Endothelial cell of umbilical vein (primary cell): ENCODE results near the gene OSBPL8. TPM values are rescaled to one million over a fixed set of nuclear protein-coding genes. Genes with fewer than 3 reads are reported as not detected.

ENCODE experiments used
- BruUV-seq: library from RNA; stranded (reverse); fragments of 400-500 nt; replicated peaks from 2 replicates; lab custom pipeline; 2021; lab: Mats Ljungman, UMichigan
- CTCF ChIA-PET: fragments of 300-600, 350-600 bp; sonication (Branson Sonifier 250); formaldehyde crosslinking; loops from one replicate; lab custom pipeline; 2021; ENCODE audit warnings: antibody characterized with exemption, inconsistent platforms; lab: Charles Lee
- POLR2A ChIA-PET: fragments of 300-600, 350-600 bp; sonication (Branson Sonifier 250); formaldehyde crosslinking; loops from one replicate; lab custom pipeline; 2021; ENCODE audit warnings: antibody characterized with exemption, inconsistent platforms; lab: Charles Lee
- DNase-seq: peaks from one replicate; pipeline ENCODE4 v3.0.0-alpha.2; 2011; ENCODE audit warnings: low read depth, low spot score
- FAIRE-seq: peaks from 2 replicates; lab custom pipeline; 2011; peaks lifted over from hg19 to GRCh38; lab: Jason Lieb, UNC
- H2AFZ ChIP-seq: 2 replicates; pipeline ENCODE4 v1.6.0; 2012; ENCODE audit warnings: low read depth, low read length, control low read depth, inconsistent platforms
- H3K27ac ChIP-seq: 2 replicates; pipeline ENCODE4 v1.5.1; 2011; ENCODE audit warnings: low read depth, mild to moderate bottlenecking, control low read depth, low read length, moderate library complexity; ENCODE audit not compliant: insufficient read depth
- H3K27me3 ChIP-seq, 2 experiments: 2 replicates each; pipeline versions ENCODE4 v1.6.0 to v1.6.1; 2011; ENCODE audit warnings: low read length in 2 of 2, mixed read lengths in 1 of 2; ENCODE audit not compliant: control insufficient read depth in 2 of 2, insufficient read depth in 2 of 2
- H3K36me3 ChIP-seq, 2 experiments: 2 replicates in 1 of 2; 3 replicates in 1 of 2; pipeline ENCODE4 v1.5.1; 2011; ENCODE audit warnings: low read length in 2 of 2, mild to moderate bottlenecking in 1 of 2, moderate library complexity in 1 of 2; ENCODE audit not compliant: control insufficient read depth in 2 of 2, insufficient read depth in 2 of 2; ENCODE audit errors: extremely low read depth in 1 of 2
- H3K4me1 ChIP-seq: 3 replicates; pipeline ENCODE4 v1.5.1; 2011; ENCODE audit warnings: mild to moderate bottlenecking, low read length; ENCODE audit not compliant: control insufficient read depth, insufficient read depth; ENCODE audit errors: extremely low read depth
- H3K4me2 ChIP-seq: 2 replicates; pipeline ENCODE4 v1.6.1; 2011; ENCODE audit warnings: low read length, control low read depth, mixed read lengths; ENCODE audit not compliant: insufficient read depth
- H3K4me3 ChIP-seq, 3 experiments: fragments of 200-600 bp in 1 of 3; sonication (generic), shearing (Covaris generic) in 1 of 3; replicated peaks in 1 of 3; 2 replicates each; pipeline ENCODE4 v1.5.1; 2011 to 2016; ENCODE audit warnings: control low read depth in 3 of 3, low read length in 3 of 3, mild to moderate bottlenecking in 2 of 3, inconsistent platforms in 1 of 3, low read depth in 1 of 3, moderate library complexity in 1 of 3; ENCODE audit not compliant: insufficient read depth in 1 of 3
- H3K79me2 ChIP-seq: 2 replicates; pipeline ENCODE4 v1.6.0; 2012; ENCODE audit warnings: low read length, inconsistent platforms; ENCODE audit not compliant: control insufficient read depth, insufficient read depth
- H3K9ac ChIP-seq: replicated peaks from 2 replicates; pipeline ENCODE3; 2011; ENCODE audit warnings: low read length, control low read depth; ENCODE audit not compliant: insufficient read depth; ENCODE audit errors: extremely low read depth
- H3K9me1 ChIP-seq: replicated peaks from 3 replicates; pipeline ENCODE4 v1.6.0; 2011; ENCODE audit warnings: mild to moderate bottlenecking, low read length; ENCODE audit not compliant: control insufficient read depth, insufficient read depth; ENCODE audit errors: extremely low read depth
- H3K9me3 ChIP-seq: replicated peaks from 2 replicates; pipeline ENCODE4 v1.5.1; 2012; ENCODE audit warnings: low read length, inconsistent platforms; ENCODE audit not compliant: control insufficient read depth, insufficient read depth
- H4K20me1 ChIP-seq: replicated peaks from 2 replicates; pipeline ENCODE3; 2011; ENCODE audit warnings: mild to moderate bottlenecking, low read length; ENCODE audit not compliant: control insufficient read depth, insufficient read depth; ENCODE audit errors: extremely low read depth
- CTCF ChIP-seq, 2 donors: IDR thresholded peaks; 1 replicate in 1 of 2; 2 replicates in 1 of 2; pipeline ENCODE4 v1.5.1; 2011; ENCODE audit warnings: low read length in 2 of 2, mild to moderate bottlenecking in 2 of 2, moderate library complexity in 2 of 2, control low read depth in 1 of 2, inconsistent platforms in 1 of 2, low read depth in 1 of 2; ENCODE audit not compliant: insufficient read depth in 1 of 2; ENCODE audit errors: extremely low read depth in 1 of 2
- EZH2 ChIP-seq: IDR thresholded peaks from 2 replicates; pipeline ENCODE4 v1.6.1; 2012; ENCODE audit warnings: borderline replicate concordance, low read depth, mild to moderate bottlenecking, moderate library complexity, low read length, inconsistent platforms; ENCODE audit not compliant: severe bottlenecking
- FOS ChIP-seq: IDR thresholded peaks from 2 replicates; pipeline ENCODE4 v1.6.1; 2011; ENCODE audit warnings: mild to moderate bottlenecking, low read length, moderate library complexity, borderline replicate concordance; ENCODE audit not compliant: insufficient read depth
- GATA2 ChIP-seq: IDR thresholded peaks from 2 replicates; pipeline ENCODE4 v1.7.0; 2011; ENCODE audit warnings: low read depth, mild to moderate bottlenecking, moderate library complexity, mixed read lengths, low read length; ENCODE audit not compliant: insufficient read length, insufficient read depth
- JUN ChIP-seq: IDR thresholded peaks from 2 replicates; pipeline ENCODE4 v1.6.1; 2011; ENCODE audit warnings: borderline replicate concordance, low read depth; ENCODE audit not compliant: insufficient read length, insufficient read depth
- MYC ChIP-seq: IDR thresholded peaks from one replicate; pipeline ENCODE4 v1.6.1; 2011; ENCODE audit warnings: mild to moderate bottlenecking, low read depth, low read length
- POLR2A ChIP-seq: IDR thresholded peaks from 2 replicates; pipeline ENCODE4 v1.6.1; 2012; ENCODE audit warnings: low read depth, mild to moderate bottlenecking, control low read depth, low read length
- POLR2AphosphoS5 ChIP-seq: IDR thresholded peaks from 2 replicates; pipeline ENCODE4 v1.6.1; 2012; ENCODE audit warnings: low read depth, mild to moderate bottlenecking, control low read depth, low read length, moderate library complexity; ENCODE audit not compliant: insufficient read depth
- dilution Hi-C: fragments of 300-500 bp; cut with MboI; formaldehyde crosslinking; loops from one replicate; pipeline ENCODE4 v1.15.0; 2019; ENCODE audit warnings: low sequenced_read_pairs; ENCODE audit not compliant: extremely low pct_ligation_motif_present
- intact Hi-C: fragments of 100-400 bp; cut with micrococcal nuclease; formaldehyde crosslinking; loops from one replicate; pipeline ENCODE4 v1.10.0; 2022
- polyA plus RNA-seq, 4 experiments: library from polyadenylated mRNA; depleted of rRNA in 3 of 4; stranded (reverse) in 3 of 4; unstranded in 1 of 4; fragments of >200 nt; gene quantifications; 2 replicates each; pipeline versions ENCODE4 v1.2.1 to v1.2.3, GENCODE V29; 2011 to 2012; ENCODE audit warnings: missing spikeins in 1 of 4
- total RNA-seq: library from RNA; stranded (reverse); gene quantifications from 2 replicates; pipeline ENCODE4 v1.2.3, GENCODE V29; 2021
- TF ChIP-seq, protein P1 (sequence below): IDR thresholded peaks from 2 replicates; pipeline ENCODE4 v1.6.1; 2011; ENCODE audit not compliant: insufficient read depth, insufficient read length

The OSBPL8 gene
- total and polyA plus RNA-seq, 2 donors (not counting 3 experiments of a cell fraction or from before 2014, with no cell fraction given), result 10.3 to 47.6 TPM

DNA sequence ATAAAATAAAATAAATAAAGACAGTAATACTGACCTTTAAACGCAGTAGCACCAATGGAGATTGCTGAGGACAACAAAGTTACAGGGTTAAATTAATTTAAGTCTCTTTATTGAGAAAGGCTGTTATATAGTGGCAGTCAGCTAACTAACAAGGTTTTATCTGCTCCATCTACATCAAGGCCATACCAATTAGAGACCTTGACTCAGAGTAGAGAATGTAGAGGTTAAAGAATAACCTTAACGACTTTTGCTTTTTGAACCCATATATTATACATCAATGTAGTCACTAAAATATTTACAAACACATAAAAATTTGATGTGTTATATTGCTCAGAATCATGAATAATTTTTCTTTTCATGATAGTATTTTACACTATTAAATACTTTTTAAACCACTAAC is 21.6 kb downstream of the OSBPL8 start:
- H2AFZ ChIP-seq, result no peak overlapping the region
- H3K4me1 ChIP-seq, result no peaks in the 10 kb centered on the region
- no peaks in the 10 kb centered on the region for H3K9me3 ChIP-seq
- H3K4me2 ChIP-seq, result no peak overlapping the region
- intact Hi-C loops, result no loop called here
- no peak overlapping the region for H3K4me3 ChIP-seq
- DNase-seq (no peak), FAIRE-seq (no peak)
- H3K79me2 ChIP-seq, result peaks cover 11% of the 10 kb centered on the region
- no peaks in the 10 kb centered on the region for H3K36me3 ChIP-seq
- BruUV-seq, result no TSS peak
- no peak overlapping the region for H3K9ac ChIP-seq
- no peaks in the 10 kb centered on the region for H3K27me3 ChIP-seq
- POLR2A ChIA-PET, result no interaction called here
- H3K9me1 ChIP-seq, result no peaks in the 10 kb centered on the region
- no peaks in the 10 kb centered on the region for H4K20me1 ChIP-seq
- CTCF ChIA-PET, result interaction anchor here (1.2 kb wide), 1 partner anchor 13 kb away, joined by 3 read pairs; no protein-coding TSS in a partner anchor
- no peak for TF ChIP-seq FOS
- TF ChIP-seq CTCF (IDR thresholded peaks at IDR 0.05; ENCODE audit: extremely low read depth in 1 of 2, insufficient read depth in 1 of 2, low read depth in 1 of 2, low read length in 2 of 2), result no peak
- no peak overlapping the region for H3K27ac ChIP-seq
- dilution Hi-C loops, result no loop called here

DNA sequence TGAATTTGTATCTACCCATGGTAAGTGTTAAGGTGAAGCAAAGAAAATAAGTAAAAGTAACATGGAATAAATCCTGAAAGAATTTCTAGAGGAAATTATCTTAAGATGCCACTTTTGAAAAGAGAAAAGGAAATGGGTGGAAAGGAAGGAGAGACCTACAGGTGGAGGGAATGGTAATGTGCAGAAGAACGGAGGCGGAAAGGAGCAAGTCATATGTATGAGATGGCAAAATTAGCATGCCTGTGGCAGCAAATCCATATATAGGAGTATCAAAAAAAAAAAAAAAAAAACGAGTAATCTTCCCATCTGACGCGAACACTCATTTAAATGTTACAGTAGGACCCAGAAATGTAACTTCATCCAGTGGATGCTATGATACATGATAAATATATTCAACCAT is 23.0 kb downstream of the OSBPL8 start:
- POLR2A ChIA-PET, result no interaction called here
- peaks cover 6% of the 10 kb centered on the region for H3K79me2 ChIP-seq

More for the DNA sequence above, 23.0 kb downstream of the OSBPL8 start:
- no peaks in the 10 kb centered on the region for H3K36me3 ChIP-seq
- dilution Hi-C loops, result no loop called here
- H3K4me2 ChIP-seq, result no peak overlapping the region
- FAIRE-seq (no peak), DNase-seq (no peak)
- H2AFZ ChIP-seq, result no peak overlapping the region
- H3K4me1 ChIP-seq, result no peaks in the 10 kb centered on the region
- H4K20me1 ChIP-seq, result no peaks in the 10 kb centered on the region
- no peak overlapping the region for H3K9ac ChIP-seq
- CTCF ChIA-PET, result interaction anchor here (0.9 kb wide), 1 partner anchor 9 kb away, joined by 3 read pairs; no protein-coding TSS in a partner anchor
- no peaks in the 10 kb centered on the region for H3K9me3 ChIP-seq
- no peak for TF ChIP-seq CTCF (IDR thresholded peaks at IDR 0.05; ENCODE audit: extremely low read depth in 1 of 2, insufficient read depth in 1 of 2, low read depth in 1 of 2, low read length in 2 of 2)
- TF ChIP-seq EZH2, result no peak
- TF ChIP-seq POLR2A, result no peak
- no peak for TF ChIP-seq GATA2
- no peak for TF ChIP-seq MYC
- TF ChIP-seq JUN, result no peak
- TF ChIP-seq POLR2AphosphoS5, result no peak
- TF ChIP-seq, protein P1, sequence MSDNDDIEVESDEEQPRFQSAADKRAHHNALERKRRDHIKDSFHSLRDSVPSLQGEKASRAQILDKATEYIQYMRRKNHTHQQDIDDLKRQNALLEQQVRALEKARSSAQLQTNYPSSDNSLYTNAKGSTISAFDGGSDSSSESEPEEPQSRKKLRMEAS, result no peak
- TF ChIP-seq FOS, result no peak
- H3K27ac ChIP-seq, result no peak overlapping the region
- no TSS peak for BruUV-seq
- intact Hi-C loops, result no loop called here
- H3K4me3 ChIP-seq, result no peak overlapping the region
- H3K9me1 ChIP-seq, result no peaks in the 10 kb centered on the region
- no peaks in the 10 kb centered on the region for H3K27me3 ChIP-seq
